Uterus (tissue), 2 donors: ENCODE data around the gene MEMO1.

ENCODE experiments used
- POLR2A ChIP-seq, 2 donors: fragments of 450-650 bp; IDR thresholded peaks; one replicate each; pipeline ENCODE4 v1.6.1; 2016; ENCODE audit warnings: antibody characterized with exemption in 2 of 2, mild to moderate bottlenecking in 1 of 2, moderate library complexity in 1 of 2
- TF ChIP-seq, protein P1 (sequence below), 4 experiments: fragments of 200-600 bp in 2 of 4; fragments of 450-650 bp in 2 of 4; sonication (generic) in 2 of 4; IDR thresholded peaks; one replicate each; pipeline ENCODE4 v1.5.1; 2016 to 2019; ENCODE audit warnings: antibody characterized with exemption in 4 of 4, mild to moderate bottlenecking in 2 of 4, moderate library complexity in 1 of 4

DNA sequence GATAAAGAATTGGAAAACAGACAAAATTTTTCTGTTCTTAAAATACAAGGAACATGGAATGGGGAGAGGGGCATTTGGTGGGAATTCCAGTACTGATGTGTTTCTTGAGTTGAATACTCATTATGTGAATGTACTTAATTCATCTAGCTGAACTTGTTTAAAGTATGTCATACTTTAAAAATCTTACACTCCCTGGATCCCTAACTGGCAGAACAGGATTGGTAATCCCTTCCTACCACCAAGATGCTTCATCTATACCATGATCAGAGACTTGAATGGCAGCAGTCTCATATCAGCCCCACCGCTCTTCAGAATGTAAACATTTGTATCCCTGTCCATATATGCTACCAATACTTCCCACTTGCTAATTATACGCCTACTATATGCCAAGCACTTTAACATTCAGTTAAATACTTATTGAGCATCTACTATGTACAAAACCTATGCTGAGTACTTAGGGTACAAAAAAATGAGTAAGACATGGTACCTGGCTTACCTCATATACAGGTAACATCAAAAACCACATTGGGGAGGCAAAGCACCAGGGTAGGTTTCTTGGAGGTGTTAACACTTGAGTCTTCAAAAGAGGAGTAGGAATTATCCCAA is 5.3 kb downstream of the MEMO1 start:
- TF ChIP-seq, protein P1, sequence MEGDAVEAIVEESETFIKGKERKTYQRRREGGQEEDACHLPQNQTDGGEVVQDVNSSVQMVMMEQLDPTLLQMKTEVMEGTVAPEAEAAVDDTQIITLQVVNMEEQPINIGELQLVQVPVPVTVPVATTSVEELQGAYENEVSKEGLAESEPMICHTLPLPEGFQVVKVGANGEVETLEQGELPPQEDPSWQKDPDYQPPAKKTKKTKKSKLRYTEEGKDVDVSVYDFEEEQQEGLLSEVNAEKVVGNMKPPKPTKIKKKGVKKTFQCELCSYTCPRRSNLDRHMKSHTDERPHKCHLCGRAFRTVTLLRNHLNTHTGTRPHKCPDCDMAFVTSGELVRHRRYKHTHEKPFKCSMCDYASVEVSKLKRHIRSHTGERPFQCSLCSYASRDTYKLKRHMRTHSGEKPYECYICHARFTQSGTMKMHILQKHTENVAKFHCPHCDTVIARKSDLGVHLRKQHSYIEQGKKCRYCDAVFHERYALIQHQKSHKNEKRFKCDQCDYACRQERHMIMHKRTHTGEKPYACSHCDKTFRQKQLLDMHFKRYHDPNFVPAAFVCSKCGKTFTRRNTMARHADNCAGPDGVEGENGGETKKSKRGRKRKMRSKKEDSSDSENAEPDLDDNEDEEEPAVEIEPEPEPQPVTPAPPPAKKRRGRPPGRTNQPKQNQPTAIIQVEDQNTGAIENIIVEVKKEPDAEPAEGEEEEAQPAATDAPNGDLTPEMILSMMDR (IDR thresholded peaks at IDR 0.05), result no peak
- TF ChIP-seq POLR2A (IDR thresholded peaks at IDR 0.05), result no peak
